ENCODE data around the gene GPD1. TPM values are rescaled to one million over a fixed set of nuclear protein-coding genes. Genes with fewer than 3 reads are reported as not detected.
A peak's percentile ranks its signal among the peaks of the same experiment; 100 is the strongest.

GPD1 gene
- total RNA-seq, 1 donor from 2014 or later, result 12.2 TPM

DNA sequence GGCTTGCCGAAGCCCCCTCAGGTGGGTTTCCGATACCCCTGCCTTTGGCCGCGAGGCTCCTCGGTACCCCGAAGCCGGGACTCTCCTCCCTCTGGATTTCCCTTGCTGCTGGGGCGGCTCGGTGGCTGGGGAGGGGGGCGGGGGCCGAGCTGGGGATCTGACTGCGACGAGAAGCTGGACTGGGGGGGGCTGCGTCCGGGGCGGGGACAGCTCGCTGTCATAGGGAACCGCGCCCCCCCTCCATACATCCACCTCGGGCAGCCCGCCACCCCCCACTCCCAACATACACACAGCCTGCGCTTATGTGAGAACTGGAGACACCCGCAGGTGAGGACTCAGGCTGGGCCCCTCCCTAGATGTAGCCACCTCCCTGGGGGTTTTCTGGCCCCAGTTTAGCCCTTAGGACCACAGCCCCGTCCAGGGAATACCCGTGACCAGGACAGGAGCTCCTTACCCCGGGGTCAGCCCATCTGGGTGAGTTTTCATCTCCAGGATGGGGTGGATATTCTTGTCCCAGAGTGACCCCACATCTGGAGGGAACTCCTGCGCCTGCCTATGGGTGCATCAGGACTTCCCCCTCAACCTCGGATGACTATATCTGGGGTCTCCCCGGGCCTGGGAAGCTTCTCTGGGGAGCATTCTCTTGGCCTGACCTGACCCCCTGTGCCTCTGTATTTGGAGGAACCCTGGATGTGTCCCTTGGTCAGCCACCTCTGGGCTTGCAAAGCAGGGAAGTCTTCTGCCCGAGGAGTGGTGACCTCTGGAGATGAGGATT, 45.7 kb upstream of the GPD1 start:
- intact Hi-C loops (cut with DNase I), result loop anchor here (2.0 to 5.0 kb wide), 3 partner anchors 91 to 281 kb away; no protein-coding TSS in a partner anchor
- TF ChIP-seq, protein P1, sequence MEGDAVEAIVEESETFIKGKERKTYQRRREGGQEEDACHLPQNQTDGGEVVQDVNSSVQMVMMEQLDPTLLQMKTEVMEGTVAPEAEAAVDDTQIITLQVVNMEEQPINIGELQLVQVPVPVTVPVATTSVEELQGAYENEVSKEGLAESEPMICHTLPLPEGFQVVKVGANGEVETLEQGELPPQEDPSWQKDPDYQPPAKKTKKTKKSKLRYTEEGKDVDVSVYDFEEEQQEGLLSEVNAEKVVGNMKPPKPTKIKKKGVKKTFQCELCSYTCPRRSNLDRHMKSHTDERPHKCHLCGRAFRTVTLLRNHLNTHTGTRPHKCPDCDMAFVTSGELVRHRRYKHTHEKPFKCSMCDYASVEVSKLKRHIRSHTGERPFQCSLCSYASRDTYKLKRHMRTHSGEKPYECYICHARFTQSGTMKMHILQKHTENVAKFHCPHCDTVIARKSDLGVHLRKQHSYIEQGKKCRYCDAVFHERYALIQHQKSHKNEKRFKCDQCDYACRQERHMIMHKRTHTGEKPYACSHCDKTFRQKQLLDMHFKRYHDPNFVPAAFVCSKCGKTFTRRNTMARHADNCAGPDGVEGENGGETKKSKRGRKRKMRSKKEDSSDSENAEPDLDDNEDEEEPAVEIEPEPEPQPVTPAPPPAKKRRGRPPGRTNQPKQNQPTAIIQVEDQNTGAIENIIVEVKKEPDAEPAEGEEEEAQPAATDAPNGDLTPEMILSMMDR (IDR thresholded peaks at IDR 0.05), result no peak
- Histone ChIP-seq H3K4me1 (peaks cover 2 to 5% of the 10 kb centered on the region in 2 donors), H3K27ac (no peak overlapping the region), H3K4me3 (peak overlapping the region; percentile 56 to 73), H3K9me3 (no peaks in the 10 kb centered on the region), H3K36me3 (no peaks in the 10 kb centered on the region), H3K27me3 (no peaks in the 10 kb centered on the region)
- DNase-seq (ENCODE audit: low spot score in 2 of 2), result no peak

DNA sequence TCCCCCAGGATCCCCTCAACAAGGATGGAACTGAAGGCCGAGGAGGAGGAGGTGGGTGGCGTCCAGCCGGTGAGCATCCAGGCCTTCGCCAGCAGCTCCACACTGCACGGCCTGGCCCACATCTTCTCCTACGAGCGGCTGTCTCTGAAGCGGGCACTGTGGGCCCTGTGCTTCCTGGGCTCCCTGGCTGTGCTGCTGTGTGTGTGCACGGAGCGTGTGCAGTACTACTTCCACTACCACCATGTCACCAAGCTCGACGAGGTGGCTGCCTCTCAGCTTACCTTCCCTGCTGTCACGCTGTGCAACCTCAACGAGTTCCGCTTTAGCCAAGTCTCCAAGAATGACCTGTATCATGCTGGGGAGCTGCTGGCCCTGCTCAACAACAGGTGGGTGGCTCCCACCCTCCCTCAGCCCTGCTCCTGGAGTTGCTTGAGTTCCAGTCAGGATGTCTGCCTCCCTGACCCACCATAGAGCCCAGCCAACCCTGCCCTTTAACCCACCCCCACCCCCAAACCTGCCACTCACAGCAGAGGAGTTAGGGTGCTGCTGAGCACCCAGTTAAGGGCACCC, 45.0 kb upstream of the GPD1 start:
- H3K36me3 ChIP-seq, result no peaks in the 10 kb centered on the region
- no peak for DNase-seq (ENCODE audit: low spot score in 2 of 2)
- TF ChIP-seq, protein P1 (IDR thresholded peaks at IDR 0.05), result no peak
- intact Hi-C loops (cut with DNase I), result loop anchor here (5.0 kb wide), 2 partner anchors 192 to 282 kb away; no protein-coding TSS in a partner anchor
- H3K9me3 ChIP-seq, result no peaks in the 10 kb centered on the region
- H3K4me3 ChIP-seq, result no peak overlapping the region
- H3K27me3 ChIP-seq, result no peaks in the 10 kb centered on the region
- H3K4me1 ChIP-seq, result peaks cover 2 to 5% of the 10 kb centered on the region in 2 donors
- no peak overlapping the region for H3K27ac ChIP-seq

DNA sequence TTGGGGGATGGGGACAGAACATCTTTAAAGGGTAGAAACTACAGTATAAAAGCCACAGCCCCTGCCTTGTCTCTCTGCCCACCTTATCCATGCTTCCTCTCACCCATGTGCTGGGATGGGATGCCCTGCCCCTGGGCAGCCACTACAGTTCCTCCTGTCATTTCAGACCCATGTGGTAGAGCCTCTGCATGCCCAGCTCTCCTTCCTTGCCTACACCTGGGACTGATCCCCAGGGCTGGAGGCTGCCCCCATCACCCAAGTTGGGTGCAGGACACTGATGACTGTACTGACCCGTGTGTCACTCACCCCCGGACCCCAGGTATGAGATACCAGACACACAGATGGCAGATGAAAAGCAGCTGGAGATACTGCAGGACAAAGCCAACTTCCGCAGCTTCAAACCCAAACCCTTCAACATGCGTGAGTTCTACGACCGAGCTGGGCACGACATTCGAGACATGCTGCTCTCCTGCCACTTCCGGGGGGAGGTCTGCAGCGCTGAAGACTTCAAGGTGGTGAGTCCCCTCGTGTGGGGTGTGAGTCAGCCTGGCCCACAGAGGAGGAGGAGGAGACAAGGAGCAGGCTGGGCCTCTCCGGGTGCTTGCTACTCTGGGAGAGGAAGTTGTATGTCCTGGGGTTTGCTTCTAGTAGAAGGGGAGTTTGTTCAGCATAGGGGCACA, 44.2 kb upstream of the GPD1 start:
- H3K27ac ChIP-seq, result no peak overlapping the region
- no peak for DNase-seq (ENCODE audit: low spot score in 2 of 2)
- intact Hi-C loops (cut with DNase I), result loop anchor here (5.0 kb wide), 2 partner anchors 192 to 282 kb away; no protein-coding TSS in a partner anchor
- no peaks in the 10 kb centered on the region for H3K27me3 ChIP-seq
- TF ChIP-seq, protein P1 (IDR thresholded peaks at IDR 0.05), result no peak
- H3K4me3 ChIP-seq, result no peak overlapping the region
- H3K4me1 ChIP-seq, result peaks cover 2 to 5% of the 10 kb centered on the region in 2 donors
- no peaks in the 10 kb centered on the region for H3K9me3 ChIP-seq
- H3K36me3 ChIP-seq, result no peaks in the 10 kb centered on the region

DNA sequence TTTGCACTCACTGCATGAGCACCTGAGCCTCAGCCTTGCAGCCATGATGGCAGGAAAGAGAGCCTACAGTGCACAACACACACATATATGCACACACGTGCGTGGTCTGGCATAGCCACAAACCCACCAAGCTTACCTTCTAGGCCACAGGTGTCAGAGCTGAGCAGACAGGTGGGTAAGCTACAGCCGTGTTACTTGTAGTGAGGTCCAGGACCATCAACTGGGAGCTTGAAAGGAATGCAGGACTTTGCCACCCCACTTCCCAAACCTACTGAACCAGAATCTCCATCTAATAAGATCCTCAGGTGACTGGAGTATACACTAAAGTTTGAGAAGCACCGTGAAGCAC, 43.7 kb upstream of the GPD1 start:
- intact Hi-C loops (cut with DNase I), result no loop called here
- no peak overlapping the region for H3K4me3 ChIP-seq

DNA sequence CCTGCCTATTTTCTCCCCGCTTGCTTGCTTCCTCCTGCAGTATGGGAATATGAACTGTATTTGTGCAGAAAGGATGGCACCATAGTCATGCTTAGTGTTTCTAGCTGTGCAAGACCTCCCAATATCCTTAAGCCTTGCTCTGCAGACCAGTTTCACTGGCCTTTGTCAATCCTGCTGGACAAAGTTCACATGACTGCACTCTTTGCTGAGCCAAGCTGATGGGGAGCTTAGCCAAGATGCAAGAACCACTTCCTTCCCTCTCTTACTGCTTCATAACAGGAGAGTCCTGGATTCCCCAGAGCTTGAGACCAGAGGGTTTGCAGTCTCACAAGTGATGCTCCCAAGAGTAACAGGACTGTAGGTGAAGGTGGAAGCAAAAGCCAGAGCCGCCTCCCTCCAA, 42.6 kb upstream of the GPD1 start:
- Histone ChIP-seq H3K27me3 (no peaks in the 10 kb centered on the region), H3K4me1 (peaks cover 2 to 5% of the 10 kb centered on the region in 2 donors), H3K27ac (no peak overlapping the region), H3K9me3 (no peaks in the 10 kb centered on the region), H3K36me3 (no peaks in the 10 kb centered on the region), H3K4me3 (no peak overlapping the region)
- intact Hi-C loops (cut with DNase I), result no loop called here
- DNase-seq (ENCODE audit: low spot score in 2 of 2), result no peak
- TF ChIP-seq, protein P1 (IDR thresholded peaks at IDR 0.05), result no peak

More for the DNA sequence above, 43.7 kb upstream of the GPD1 start:
- Histone ChIP-seq H3K27ac (no peak overlapping the region), H3K9me3 (no peaks in the 10 kb centered on the region), H3K4me1 (peaks cover 2 to 5% of the 10 kb centered on the region in 2 donors), H3K36me3 (no peaks in the 10 kb centered on the region), H3K27me3 (no peaks in the 10 kb centered on the region)
- DNase-seq (ENCODE audit: low spot score in 2 of 2), result no peak
- TF ChIP-seq, protein P1 (IDR thresholded peaks at IDR 0.05), result no peak
